Calu3 (cell line): ENCODE results near the gene SLX4. TPM values are rescaled to one million over a fixed set of nuclear protein-coding genes. Genes with fewer than 3 reads are reported as not detected.
A peak's percentile ranks its signal among the peaks of the same experiment; 100 is the strongest.

Source experiments
- BruUV-seq: library from RNA; stranded (reverse); fragments of 400-500 nt; replicated peaks from 2 replicates; lab custom pipeline; 2021; lab: Mats Ljungman, UMichigan
- CTCF ChIA-PET: fragments of 300-600 bp; sonication (Branson Sonifier 250); formaldehyde crosslinking; loops from one replicate; lab custom pipeline; 2022; ENCODE audit warnings: antibody characterized with exemption; lab: Charles Lee
- DNase-seq: peaks from one replicate; pipeline ENCODE4 v3.0.0; 2022
- H3K27ac Mint-ChIP-seq: one replicate; pipeline ENCODE4 v1.8.0; 2022; ENCODE audit warnings: mixed read lengths; ENCODE audit not compliant: unreplicated experiment
- H3K27me3 Mint-ChIP-seq: one replicate; pipeline ENCODE4 v1.8.0; 2022; ENCODE audit warnings: mixed read lengths; ENCODE audit not compliant: unreplicated experiment
- H3K36me3 Mint-ChIP-seq: one replicate; pipeline ENCODE4 v1.8.0; 2022; ENCODE audit warnings: mild to moderate bottlenecking, moderate library complexity, mixed read lengths; ENCODE audit not compliant: insufficient read depth, unreplicated experiment
- H3K4me1 Mint-ChIP-seq: one replicate; pipeline ENCODE4 v1.8.0; 2022; ENCODE audit warnings: mild to moderate bottlenecking, low read depth, mixed read lengths; ENCODE audit not compliant: unreplicated experiment
- H3K4me3 Mint-ChIP-seq: one replicate; pipeline ENCODE4 v1.8.0; 2022; ENCODE audit warnings: mild to moderate bottlenecking, low read depth, moderate library complexity, mixed read lengths; ENCODE audit not compliant: unreplicated experiment
- H3K9me3 Mint-ChIP-seq: one replicate; pipeline ENCODE4 v1.8.0; 2022; ENCODE audit warnings: low read depth, mixed read lengths; ENCODE audit not compliant: unreplicated experiment
- CTCF ChIP-seq: fragments of 200-600 bp; IDR thresholded peaks from one replicate; pipeline ENCODE4 v1.8.0; 2022; ENCODE audit warnings: antibody characterized with exemption; ENCODE audit not compliant: unreplicated experiment
- intact Hi-C: fragments of 100-400 bp; cut with micrococcal nuclease; formaldehyde crosslinking; loops from one replicate; pipeline ENCODE4 v1.10.0; 2022; ENCODE audit not compliant: unreplicated experiment
- total RNA-seq: library from RNA; stranded (reverse); gene quantifications from 2 replicates; pipeline ENCODE4 v1.2.3, GENCODE V29; 2022

Gene SLX4
- total RNA-seq, 1 experiment from 2014 or later = 18.2 TPM

GRCh38 chr16:3625911-3626732, 14.7 kb upstream of the SLX4 start:
- no peak for TF ChIP-seq CTCF
- Mint-ChIP-seq H3K4me1 (no peaks in the 10 kb centered on the region), H3K27ac (no peak overlapping the region), H3K4me3 (no peak overlapping the region), H3K36me3 (no peaks in the 10 kb centered on the region), H3K9me3 (no peaks in the 10 kb centered on the region), H3K27me3 (no peaks in the 10 kb centered on the region)
- no peak for DNase-seq
- no TSS peak for BruUV-seq
- CTCF ChIA-PET = no interaction called here
- intact Hi-C loops = no loop called here

GRCh38 chr16:3625331-3625730, 13.9 kb upstream of the SLX4 start:
- no TSS peak for BruUV-seq
- Mint-ChIP-seq H3K27ac (no peak overlapping the region), H3K4me1 (no peaks in the 10 kb centered on the region), H3K4me3 (no peak overlapping the region), H3K9me3 (no peaks in the 10 kb centered on the region), H3K27me3 (no peaks in the 10 kb centered on the region), H3K36me3 (no peaks in the 10 kb centered on the region)
- no peak for DNase-seq
- no peak for TF ChIP-seq CTCF
- intact Hi-C loops = no loop called here
- CTCF ChIA-PET = no interaction called here

GRCh38 chr16:3623642-3624041, 12.2 kb upstream of the SLX4 start:
- BruUV-seq = TSS peak; percentile 23
- no peak for TF ChIP-seq CTCF
- H3K4me3 Mint-ChIP-seq = no peak overlapping the region
- H3K27ac Mint-ChIP-seq = no peak overlapping the region
- CTCF ChIA-PET = no interaction called here
- no peaks in the 10 kb centered on the region for H3K9me3 Mint-ChIP-seq
- intact Hi-C loops = no loop called here
- peaks cover 6% of the 10 kb centered on the region for H3K4me1 Mint-ChIP-seq
- DNase-seq = no peak
- H3K36me3 Mint-ChIP-seq = no peaks in the 10 kb centered on the region
- H3K27me3 Mint-ChIP-seq = no peaks in the 10 kb centered on the region

GRCh38 chr16:3618769-3619141, 7.3 kb upstream of the SLX4 start:
- TF ChIP-seq CTCF = no peak
- intact Hi-C loops = no loop called here
- no peak for DNase-seq
- peaks cover 25% of the 10 kb centered on the region for H3K4me1 Mint-ChIP-seq
- no peak overlapping the region for H3K27ac Mint-ChIP-seq
- H3K27me3 Mint-ChIP-seq = no peaks in the 10 kb centered on the region
- CTCF ChIA-PET = interaction anchor here (1.2 kb wide), 1 partner anchor 19 kb away, joined by 3 read pairs; no protein-coding TSS in a partner anchor
- H3K36me3 Mint-ChIP-seq = peaks cover 7% of the 10 kb centered on the region
- H3K9me3 Mint-ChIP-seq = no peaks in the 10 kb centered on the region
- no peak overlapping the region for H3K4me3 Mint-ChIP-seq
- BruUV-seq = no TSS peak
